Measurements from ENCODE around the gene CDC73. TPM values are rescaled to one million over a fixed set of nuclear protein-coding genes. Genes with fewer than 3 reads are reported as not detected.

CDC73 gene
- total RNA-seq, 1 experiment from 2014 or later: 62.5 TPM

- H2AK5ac ChIP-seq (ENCODE audit: insufficient read length, low read length): no peak overlapping the region
- H3K27me3 ChIP-seq (ENCODE audit: insufficient read depth, low read length): no peaks in the 10 kb centered on the region
- no peaks in the 10 kb centered on the region for H3K9me3 Mint-ChIP-seq
- no peaks in the 10 kb centered on the region for H3K9me3 ChIP-seq (ENCODE audit: control insufficient read depth, low read depth, low read length)
- no peaks in the 10 kb centered on the region for H3K79me1 ChIP-seq (ENCODE audit: insufficient read depth, low read depth, low read length, poor library complexity, severe bottlenecking)
- no peaks in the 10 kb centered on the region for H3K23me2 ChIP-seq (ENCODE audit: insufficient read length, low read depth, low read length, poor library complexity, severe bottlenecking)
- peaks cover 28 to 29% of the 10 kb centered on the region in 2 experiments for H3K4me1 Mint-ChIP-seq
- H2BK120ac ChIP-seq (ENCODE audit: low read depth, low read length, poor library complexity, severe bottlenecking): no peak overlapping the region
- H3K4me2 ChIP-seq (ENCODE audit: insufficient read depth, insufficient read length, low read length): no peak overlapping the region
- H3K4me3 Mint-ChIP-seq: no peak overlapping the region
- H3K79me2 ChIP-seq (ENCODE audit: insufficient read depth, low read length): no peaks in the 10 kb centered on the region
- no peak overlapping the region for H2BK20ac ChIP-seq (ENCODE audit: low read depth, low read length, poor library complexity, severe bottlenecking)
- H4K91ac ChIP-seq (ENCODE audit: insufficient read length, low read depth, low read length): no peak overlapping the region
- H3K27me3 Mint-ChIP-seq (ENCODE audit: low read depth): no peaks in the 10 kb centered on the region
- H2BK12ac ChIP-seq (ENCODE audit: insufficient read length, low read depth, low read length): no peak overlapping the region
- H3K27ac Mint-ChIP-seq: no peak overlapping the region
- no peak overlapping the region for H3K56ac ChIP-seq (ENCODE audit: insufficient read length, low read depth, low read length)
- DNase-seq: no peak
- no CpG with 5 or more reads among the region's 4 CpGs for WGBS (ENCODE audit: extremely low coverage, insufficient read length, low lambda C conversion rate)
- no peak overlapping the region for H3K18ac ChIP-seq (ENCODE audit: insufficient read length, low read depth, low read length)
- H3K4ac ChIP-seq (ENCODE audit: low read depth, low read length): no peak overlapping the region
- H3T11ph ChIP-seq (ENCODE audit: low read length): no peak overlapping the region
- H4K20me1 ChIP-seq (ENCODE audit: control insufficient read depth, insufficient read depth, insufficient read length): no peaks in the 10 kb centered on the region
- no peak overlapping the region for H3K9ac ChIP-seq (ENCODE audit: extremely low read depth, insufficient read length, low read length)
- peaks cover 14 to 33% (median 32%) of the 10 kb centered on the region in 3 experiments for H3K36me3 Mint-ChIP-seq (ENCODE audit: insufficient read depth in 1 of 3, low read depth in 3 of 3)
- no peak overlapping the region for H2BK5ac ChIP-seq (ENCODE audit: insufficient read length, low read length)
- no peak overlapping the region for H4K8ac ChIP-seq (replicated peaks; ENCODE audit: insufficient read length, low read depth, low read length)
- no peak overlapping the region for H3K14ac ChIP-seq (ENCODE audit: insufficient read depth, low read length)
- no peak overlapping the region for H2BK15ac ChIP-seq (ENCODE audit: low read depth, low read length)
- H4K5ac ChIP-seq (ENCODE audit: insufficient read length, low read depth, low read length): no peak overlapping the region
- TF ChIP-seq CTCF (conservative IDR thresholded peaks at IDR 0.05): no peak
- H3K27ac ChIP-seq (ENCODE audit: insufficient read length, low read depth, low read length): no peak overlapping the region
- H3K4me1 ChIP-seq (ENCODE audit: insufficient read depth, low read length): peaks cover 4% of the 10 kb centered on the region; the same call in 1 of the 2 replicates
- no peak overlapping the region for H2AFZ ChIP-seq (ENCODE audit: low read length)
- no peak overlapping the region for H3K23ac ChIP-seq (ENCODE audit: insufficient read length, low read depth, low read length)
Observed at GRCh38 chr1:193213998-193214397, 92.2 kb downstream of the CDC73 start.

Measured in H9 (cell line).